Naive B cell (primary cell): ENCODE data around the gene MCM8. TPM values are rescaled to one million over a fixed set of nuclear protein-coding genes. Genes with fewer than 3 reads are reported as not detected.
A peak's percentile ranks its signal among the peaks of the same experiment; 100 is the strongest.

Experiments used
- ATAC-seq, 2 donors: fragments of 150-1000 bp; cut with Tn5 transposase; 2 replicates each; pipeline ENCODE4 v1.10.0; 2021; ENCODE audit warnings: low read depth in 2 of 2, mild to moderate bottlenecking in 2 of 2, moderate library complexity in 2 of 2
- DNase-seq: peaks from one replicate; pipeline ENCODE4 v3.0.0; 2022
- H3K27ac Mint-ChIP-seq, 6 donors: one replicate each; pipeline ENCODE4 v1.8.0; 2020 to 2022; ENCODE audit warnings: mild to moderate bottlenecking in 6 of 6, mixed read lengths in 6 of 6, moderate library complexity in 5 of 6, inconsistent platforms in 2 of 6
- H3K27me3 Mint-ChIP-seq, 3 donors: one replicate each; pipeline ENCODE4 v1.8.0; 2021 to 2022; ENCODE audit warnings: mixed read lengths in 3 of 3, mild to moderate bottlenecking in 1 of 3
- H3K36me3 Mint-ChIP-seq, 2 donors: one replicate each; pipeline ENCODE4 v1.8.0; 2020 to 2022; ENCODE audit warnings: mixed read lengths in 2 of 2, inconsistent platforms in 1 of 2, mild to moderate bottlenecking in 1 of 2
- H3K4me1 Mint-ChIP-seq, 3 donors: one replicate each; pipeline ENCODE4 v1.8.0; 2020 to 2022; ENCODE audit warnings: mixed read lengths in 3 of 3, inconsistent platforms in 1 of 3, mild to moderate bottlenecking in 1 of 3, moderate library complexity in 1 of 3
- H3K4me3 Mint-ChIP-seq, 8 donors: one replicate each; pipeline ENCODE4 v1.8.0; 2020 to 2022; ENCODE audit warnings: mild to moderate bottlenecking in 8 of 8, mixed read lengths in 8 of 8, moderate library complexity in 8 of 8, inconsistent platforms in 2 of 8
- H3K9me3 Mint-ChIP-seq, 7 donors: one replicate each; pipeline ENCODE4 v1.8.0; 2020 to 2022; ENCODE audit warnings: mixed read lengths in 7 of 7, mild to moderate bottlenecking in 5 of 7, inconsistent platforms in 2 of 7, moderate library complexity in 1 of 7
- polyA plus RNA-seq, 6 donors: library from polyadenylated mRNA; unstranded; fragments of 300-500 nt; fragmentation: Illumina TruSeq; gene quantifications; one replicate each; pipeline ENCODE4 v1.2.3, GENCODE V29; 2021; ENCODE audit warnings: low read depth in 6 of 6

Gene MCM8
- 1 to 10 TPM in 4 of 6 donors, under 1 TPM in 2; 0.88 to 2.8 (median 1.4) TPM for polyA plus RNA-seq

- ATAC-seq (peak; percentile 97), DNase-seq (peak; percentile 97)
- Mint-ChIP-seq H3K4me3 (peak within 1 kb of the TSS; percentile 85 to 100 (median 96)), H3K4me1 (peaks cover 17 to 42% (median 29%) of the 10 kb centered on the region in 3 donors), H3K9me3 (peaks cover 0 to 1% (median 0%) of the 10 kb centered on the region in 7 donors), H3K27me3 (no peaks in the 10 kb centered on the region), H3K36me3 (peaks cover under 1 to 10% of the 10 kb centered on the region in 2 donors), H3K27ac (peak within 1 kb of the TSS; percentile 88 to 99 (median 98))
These were observed at the start of gene MCM8, which contains the start of gene TRMT6 for GRCh38 chr20:5950271-5951031. Gene MCM8, plus strand, starts transcription at chr20:5950652. Its CDS starts 1,364 bp downstream, at chr20:5952016. Gene TRMT6, minus strand, starts transcription at chr20:5950533. Its CDS starts 128 bp downstream, at chr20:5950405.

DNA sequence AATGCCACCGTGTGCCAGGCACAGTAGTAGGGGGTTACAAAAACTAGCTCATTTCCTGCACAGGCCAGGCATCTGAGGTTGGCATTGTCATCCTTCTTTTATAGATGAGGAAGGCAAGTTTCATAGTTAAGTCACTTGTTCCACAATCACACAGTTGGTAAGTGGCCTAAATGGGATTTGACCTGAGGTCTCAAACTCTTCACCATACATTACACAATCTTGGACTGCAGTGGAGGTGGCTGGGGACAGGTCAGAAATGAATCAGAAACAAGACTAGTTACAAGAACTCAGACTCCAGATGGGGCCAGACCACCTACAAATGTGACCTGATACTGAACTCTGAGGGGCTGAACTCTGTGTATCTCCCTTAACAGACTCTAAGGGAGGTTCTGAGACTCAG is 49.5 kb upstream of the MCM8 start:
- peaks cover 0 to 4% (median 1%) of the 10 kb centered on the region in 7 donors for H3K9me3 Mint-ChIP-seq
- no peaks in the 10 kb centered on the region for H3K4me1 Mint-ChIP-seq
- peaks cover 33 to 47% (median 46%) of the 10 kb centered on the region in 3 donors for H3K27me3 Mint-ChIP-seq
- no peak overlapping the region for H3K27ac Mint-ChIP-seq
- DNase-seq: no peak
- no peak overlapping the region for H3K4me3 Mint-ChIP-seq
- no peak for ATAC-seq
- H3K36me3 Mint-ChIP-seq: no peaks in the 10 kb centered on the region

GRCh38 chr20:5908981-5909380 is 41.5 kb upstream of the MCM8 start:
- no peak for ATAC-seq

DNA sequence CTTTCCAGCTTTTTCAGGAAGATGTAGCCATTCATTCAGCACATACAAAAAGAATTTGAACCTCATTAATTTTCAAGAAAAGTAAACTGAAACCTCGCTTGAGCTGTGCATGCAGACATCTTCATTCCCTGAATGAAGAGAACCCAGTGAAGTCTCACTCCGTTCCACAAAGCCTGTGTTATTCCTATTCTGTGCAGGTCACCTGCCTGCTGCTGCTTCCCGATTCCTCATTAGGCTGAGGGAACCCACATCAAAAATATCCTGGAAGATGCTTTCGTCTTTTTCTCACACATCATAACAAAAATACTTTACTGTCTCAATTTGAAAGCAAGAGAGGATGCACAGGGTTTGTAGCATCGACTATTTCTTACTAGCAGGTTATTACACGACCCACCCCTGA is 40.3 kb upstream of the MCM8 start:
- Mint-ChIP-seq H3K4me1 (peaks cover 2 to 11% (median 6%) of the 10 kb centered on the region in 3 donors), H3K27ac (no peak overlapping the region), H3K36me3 (peaks cover 0 to 18% of the 10 kb centered on the region in 2 donors), H3K9me3 (peaks cover 0 to 14% (median 0%) of the 10 kb centered on the region in 7 donors), H3K4me3 (peak overlapping the region in 2 of 8 donors; percentile 20 to 23), H3K27me3 (peaks cover 52 to 81% (median 80%) of the 10 kb centered on the region in 3 donors)
- DNase-seq (no peak), ATAC-seq (no peak)

More at GRCh38 chr20:5908981-5909380, 41.5 kb upstream of the MCM8 start:
- Mint-ChIP-seq H3K9me3 (peaks cover 0 to 14% (median 0%) of the 10 kb centered on the region in 7 donors), H3K27me3 (peaks cover 45 to 82% (median 82%) of the 10 kb centered on the region in 3 donors), H3K36me3 (peaks cover 0 to 18% of the 10 kb centered on the region in 2 donors), H3K4me1 (peaks cover 2 to 11% (median 6%) of the 10 kb centered on the region in 3 donors), H3K27ac (no peak overlapping the region), H3K4me3 (no peak overlapping the region)
- no peak for DNase-seq

GRCh38 chr20:5913166-5913565 is 37.3 kb upstream of the MCM8 start:
- peaks cover 50 to 83% (median 77%) of the 10 kb centered on the region in 3 donors for H3K27me3 Mint-ChIP-seq
- H3K36me3 Mint-ChIP-seq: peaks cover 0 to 18% of the 10 kb centered on the region in 2 donors
- H3K4me1 Mint-ChIP-seq: peaks cover 2 to 11% (median 6%) of the 10 kb centered on the region in 3 donors
- H3K9me3 Mint-ChIP-seq: peaks cover 0 to 10% (median 0%) of the 10 kb centered on the region in 7 donors
- no peak overlapping the region for H3K4me3 Mint-ChIP-seq
- ATAC-seq: no peak
- no peak overlapping the region for H3K27ac Mint-ChIP-seq
- no peak for DNase-seq

GRCh38 chr20:5914859-5915258 is 35.6 kb upstream of the MCM8 start:
- ATAC-seq (no peak), DNase-seq (no peak)
- H3K4me3 Mint-ChIP-seq: no peak overlapping the region
- H3K4me1 Mint-ChIP-seq: peaks cover 2 to 11% (median 6%) of the 10 kb centered on the region in 3 donors
- peaks cover 0 to 16% of the 10 kb centered on the region in 2 donors for H3K36me3 Mint-ChIP-seq
- peaks cover 0 to 10% (median 0%) of the 10 kb centered on the region in 7 donors for H3K9me3 Mint-ChIP-seq
- no peak overlapping the region for H3K27ac Mint-ChIP-seq
- H3K27me3 Mint-ChIP-seq: peaks cover 52 to 67% (median 67%) of the 10 kb centered on the region in 3 donors

- Mint-ChIP-seq H3K9me3 (peaks cover 0 to 5% (median 0%) of the 10 kb centered on the region in 7 donors), H3K36me3 (no peaks in the 10 kb centered on the region), H3K27ac (no peak overlapping the region), H3K4me3 (no peak overlapping the region), H3K4me1 (peaks cover 4 to 6% (median 5%) of the 10 kb centered on the region in 3 donors), H3K27me3 (peaks cover 36 to 51% (median 49%) of the 10 kb centered on the region in 3 donors)
- DNase-seq (no peak), ATAC-seq (no peak)
These were observed 31.4 kb upstream of the MCM8 start for GRCh38 chr20:5918856-5919625.

DNA sequence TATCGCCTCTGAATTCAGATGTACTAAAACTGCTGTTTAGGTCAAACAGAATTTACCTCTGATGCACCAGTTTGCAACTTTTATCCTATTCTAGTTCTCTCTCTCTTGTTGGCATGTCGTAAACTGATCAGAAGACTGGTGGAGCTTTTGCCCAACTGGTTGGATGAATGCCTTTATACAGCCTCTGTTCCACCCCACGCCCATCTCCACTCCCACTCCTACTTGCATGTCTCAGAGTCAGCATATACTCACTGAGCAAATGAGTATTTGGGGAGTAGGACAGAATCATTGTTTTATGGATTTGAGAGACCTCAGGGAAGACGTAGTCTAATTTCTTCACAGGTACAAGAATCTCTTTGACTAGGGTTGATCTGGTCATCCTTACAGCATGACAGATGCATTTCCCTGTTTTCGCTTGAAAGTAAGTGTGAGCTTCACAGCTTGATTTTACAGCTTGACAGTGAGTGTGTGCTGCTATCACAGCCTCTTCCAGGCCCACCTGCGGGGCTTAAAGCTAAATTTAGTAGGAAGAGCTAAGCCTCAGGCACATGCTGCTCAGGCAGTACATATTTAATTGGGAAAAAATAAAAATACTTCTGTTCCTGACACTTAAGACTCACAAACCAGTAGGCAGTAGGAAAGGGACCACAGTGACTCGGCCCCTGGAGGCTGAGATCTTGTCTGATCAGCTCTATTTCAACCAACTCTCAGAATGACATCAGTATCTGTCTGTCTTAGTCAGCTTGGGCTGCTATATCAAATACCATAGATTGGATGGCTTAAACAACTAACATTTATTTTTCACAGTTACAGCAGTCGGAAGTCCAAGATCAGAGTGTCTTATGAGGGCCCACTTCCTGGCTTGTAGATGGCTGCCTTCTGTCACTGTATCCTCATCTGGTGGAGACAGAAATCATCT is 30.6 kb upstream of the MCM8 start:
- Mint-ChIP-seq H3K9me3 (peaks cover 0 to 5% (median 0%) of the 10 kb centered on the region in 7 donors), H3K4me3 (no peak overlapping the region), H3K36me3 (no peaks in the 10 kb centered on the region), H3K27ac (no peak overlapping the region), H3K27me3 (peaks cover 34 to 49% (median 48%) of the 10 kb centered on the region in 3 donors), H3K4me1 (peaks cover 4 to 6% (median 5%) of the 10 kb centered on the region in 3 donors)
- DNase-seq: no peak
- no peak for ATAC-seq

DNA sequence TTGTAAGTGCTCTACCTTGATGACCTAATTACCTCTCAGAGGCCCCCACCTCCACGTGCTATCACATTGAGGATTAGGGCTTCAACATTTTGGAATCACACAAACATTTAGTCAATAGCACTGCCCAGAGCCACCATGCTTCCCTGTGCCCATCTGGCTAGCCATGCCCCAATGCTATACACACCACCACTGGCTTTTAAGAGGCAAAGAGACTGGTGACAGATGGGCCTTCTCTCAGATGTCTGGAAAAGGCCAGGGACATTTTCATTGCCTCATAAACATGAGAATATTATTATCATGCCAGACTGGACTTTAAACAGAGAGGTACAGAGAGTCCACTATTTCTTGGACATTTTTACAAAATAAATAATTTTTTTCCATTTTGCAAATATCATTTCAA is 29.9 kb upstream of the MCM8 start:
- DNase-seq (no peak), ATAC-seq (no peak)
- H3K4me1 Mint-ChIP-seq: peaks cover 4 to 6% (median 5%) of the 10 kb centered on the region in 3 donors
- no peak overlapping the region for H3K4me3 Mint-ChIP-seq
- H3K9me3 Mint-ChIP-seq: peaks cover 0 to 5% (median 0%) of the 10 kb centered on the region in 7 donors
- no peaks in the 10 kb centered on the region for H3K36me3 Mint-ChIP-seq
- peaks cover 30 to 42% (median 41%) of the 10 kb centered on the region in 3 donors for H3K27me3 Mint-ChIP-seq
- no peak overlapping the region for H3K27ac Mint-ChIP-seq

- no peak overlapping the region for H3K4me3 Mint-ChIP-seq
These were observed 27.0 kb upstream of the MCM8 start for GRCh38 chr20:5923493-5923892.

DNA sequence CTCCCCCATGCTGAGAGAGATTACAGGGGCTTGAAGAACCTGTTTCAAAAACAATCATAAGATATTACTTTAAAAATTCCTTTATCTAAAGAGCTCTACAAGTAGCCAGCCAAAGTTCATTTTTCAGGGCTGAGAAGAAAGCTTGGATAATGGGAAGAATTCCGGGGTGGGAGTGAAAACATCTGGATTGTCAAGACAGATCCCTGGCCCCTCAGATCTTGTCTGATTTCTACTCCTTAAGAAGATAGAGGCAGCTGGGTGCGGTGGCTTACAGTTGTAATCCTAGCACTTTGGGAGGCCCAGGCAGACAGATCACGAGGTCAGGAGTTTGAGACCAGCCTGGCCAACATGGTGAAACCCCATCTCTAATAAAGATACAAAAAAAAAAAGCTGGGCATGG is 24.9 kb upstream of the MCM8 start:
- no peak for ATAC-seq
- H3K27me3 Mint-ChIP-seq: peaks cover 38 to 52% (median 46%) of the 10 kb centered on the region in 3 donors
- peaks cover 4 to 6% (median 5%) of the 10 kb centered on the region in 3 donors for H3K4me1 Mint-ChIP-seq
- H3K9me3 Mint-ChIP-seq: peaks cover 0 to 5% (median 0%) of the 10 kb centered on the region in 7 donors
- H3K36me3 Mint-ChIP-seq: no peaks in the 10 kb centered on the region
- DNase-seq: no peak
- no peak overlapping the region for H3K27ac Mint-ChIP-seq
- no peak overlapping the region for H3K4me3 Mint-ChIP-seq

More at GRCh38 chr20:5923493-5923892, 27.0 kb upstream of the MCM8 start:
- DNase-seq (no peak), ATAC-seq (no peak)
- Mint-ChIP-seq H3K9me3 (peaks cover 0 to 5% (median 0%) of the 10 kb centered on the region in 7 donors), H3K36me3 (no peaks in the 10 kb centered on the region), H3K4me1 (peaks cover 4 to 6% (median 5%) of the 10 kb centered on the region in 3 donors), H3K27me3 (peaks cover 27 to 31% (median 31%) of the 10 kb centered on the region in 3 donors), H3K27ac (peak overlapping the region in 1 of 6 donors; percentile 35)

DNA sequence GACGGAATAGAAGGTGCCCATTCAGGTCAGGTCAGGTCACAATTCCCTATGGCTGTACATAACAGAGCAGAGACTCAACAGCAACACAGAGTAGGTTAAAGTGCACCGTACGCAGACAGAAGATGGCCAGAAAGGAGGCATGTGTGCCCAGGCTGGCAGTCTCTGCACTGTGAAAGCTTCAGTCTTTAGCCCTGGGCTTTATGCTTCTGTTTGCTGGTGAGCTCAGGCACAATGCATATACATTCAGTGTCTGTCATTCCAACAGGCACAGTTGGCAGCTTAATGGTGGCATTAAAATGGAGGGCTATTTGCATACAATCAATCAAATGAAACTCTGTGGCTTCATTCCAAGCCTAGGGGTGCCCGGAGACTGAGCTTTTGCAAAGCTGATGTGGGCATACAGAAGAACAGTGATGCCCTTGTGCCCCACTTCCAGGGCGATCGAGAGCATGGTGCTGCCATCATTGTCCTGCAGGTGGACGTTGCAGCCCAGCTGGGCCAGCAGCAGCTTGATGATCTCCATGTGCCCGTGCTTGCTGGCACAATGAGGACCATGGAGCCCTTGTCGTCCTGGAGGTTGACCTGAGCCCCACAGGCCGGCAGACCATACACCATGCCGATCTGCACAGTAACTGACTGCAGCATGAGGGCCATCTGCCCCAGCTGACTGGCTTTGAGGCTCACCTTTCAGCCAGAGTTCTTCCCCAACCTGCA is 22.5 kb upstream of the MCM8 start:
- DNase-seq: no peak
- Mint-ChIP-seq H3K4me1 (peaks cover 0 to 9% (median 4%) of the 10 kb centered on the region in 3 donors), H3K27me3 (peaks cover 41 to 45% (median 42%) of the 10 kb centered on the region in 3 donors), H3K36me3 (no peaks in the 10 kb centered on the region), H3K4me3 (no peak overlapping the region), H3K27ac (no peak overlapping the region), H3K9me3 (peaks cover 0 to 5% (median 0%) of the 10 kb centered on the region in 7 donors)
- ATAC-seq: no peak
